A673 (cell line): Measurements from ENCODE around the gene AMIGO3. TPM values are rescaled to one million over a fixed set of nuclear protein-coding genes. Genes with fewer than 3 reads are reported as not detected.
"Not testable (repeated sequence)": the region's sequence is repeated elsewhere in the genome, so short reads cannot be mapped to it uniquely, and the experiment has no call there.

Experiments
- BruUV-seq: library from RNA; stranded (reverse); fragments of 400-500 nt; replicated peaks from 2 replicates; lab custom pipeline; 2021; lab: Mats Ljungman, UMichigan
- CTCF ChIA-PET: fragments of 300-600 bp; sonication (Branson Sonifier 250); formaldehyde crosslinking; loops from one replicate; lab custom pipeline; 2022; ENCODE audit warnings: antibody characterized with exemption; lab: Charles Lee
- POLR2A ChIA-PET: fragments of 300-600 bp; sonication (Branson Sonifier 250); formaldehyde crosslinking; loops from one replicate; lab custom pipeline; 2022; ENCODE audit warnings: antibody characterized with exemption; ENCODE audit not compliant: low non-redundant PET; lab: Charles Lee
- DNase-seq: peaks from one replicate; pipeline ENCODE4 v3.0.0-alpha.2; 2015; ENCODE audit warnings: low spot score
- H3K27ac ChIP-seq: fragments of 200-600 bp; sonication (generic); 2 replicates; pipeline ENCODE4 v1.5.1; 2016; ENCODE audit warnings: mixed run types, low read depth, mild to moderate bottlenecking, mixed read lengths, antibody characterized with exemption, low read length; ENCODE audit not compliant: poor library complexity, severe bottlenecking
- H3K27me3 ChIP-seq: fragments of 200-600 bp; sonication (generic); replicated peaks from 2 replicates; pipeline ENCODE4 v1.6.1; 2017; ENCODE audit warnings: mixed run types, low read depth, mild to moderate bottlenecking, mixed read lengths, antibody characterized with exemption, low read length; ENCODE audit not compliant: insufficient read depth, poor library complexity
- H3K36me3 ChIP-seq: fragments of 200-600 bp; sonication (generic); 2 replicates; pipeline ENCODE4 v1.6.1; 2016; ENCODE audit warnings: mixed run types, mild to moderate bottlenecking, mixed read lengths, antibody characterized with exemption, low read length; ENCODE audit not compliant: insufficient read depth, poor library complexity, severe bottlenecking
- H3K4me1 ChIP-seq: fragments of 200-600 bp; sonication (generic); 2 replicates; pipeline ENCODE4 v1.6.1; 2017; ENCODE audit warnings: mixed run types, mild to moderate bottlenecking, mixed read lengths, antibody characterized with exemption, low read length; ENCODE audit not compliant: insufficient read depth, poor library complexity, severe bottlenecking
- H3K4me3 ChIP-seq: fragments of 200-600 bp; sonication (generic); 2 replicates; pipeline ENCODE4 v1.5.1; 2016; ENCODE audit warnings: low read depth, mixed run types, mild to moderate bottlenecking, mixed read lengths, low read length; ENCODE audit not compliant: poor library complexity, severe bottlenecking
- H3K9me3 ChIP-seq: fragments of 200-600 bp; sonication (generic); 2 replicates; pipeline ENCODE4 v1.6.1; 2016; ENCODE audit warnings: mixed run types, low read depth, mild to moderate bottlenecking, mixed read lengths, antibody characterized with exemption, low read length; ENCODE audit not compliant: poor library complexity, severe bottlenecking
- EZH2 ChIP-seq: fragments of 200-600 bp; sonication (generic); IDR thresholded peaks from 2 replicates; pipeline ENCODE4 v1.6.1; 2017; ENCODE audit warnings: borderline replicate concordance, low read depth, mild to moderate bottlenecking, mixed read lengths, antibody characterized with exemption, low read length; ENCODE audit not compliant: poor library complexity, severe bottlenecking
- intact Hi-C: fragments of 100-400 bp; cut with micrococcal nuclease; formaldehyde crosslinking; loops from one replicate; pipeline ENCODE4 v1.10.0; 2022; ENCODE audit not compliant: unreplicated experiment
- total RNA-seq: library from RNA; stranded (reverse); gene quantifications from 2 replicates; pipeline ENCODE4 v1.2.3, GENCODE V29; 2021
- TF ChIP-seq, protein P1 (sequence below): fragments of 300-800, 200-600 bp; sonication (generic); conservative IDR thresholded peaks from 2 replicates; pipeline ENCODE4 v1.5.1; 2017; ENCODE audit warnings: low read depth, mild to moderate bottlenecking, antibody characterized with exemption, low read length, moderate library complexity, mixed read lengths

The AMIGO3 gene
- total RNA-seq, 1 experiment from 2014 or later, result not detected

DNA sequence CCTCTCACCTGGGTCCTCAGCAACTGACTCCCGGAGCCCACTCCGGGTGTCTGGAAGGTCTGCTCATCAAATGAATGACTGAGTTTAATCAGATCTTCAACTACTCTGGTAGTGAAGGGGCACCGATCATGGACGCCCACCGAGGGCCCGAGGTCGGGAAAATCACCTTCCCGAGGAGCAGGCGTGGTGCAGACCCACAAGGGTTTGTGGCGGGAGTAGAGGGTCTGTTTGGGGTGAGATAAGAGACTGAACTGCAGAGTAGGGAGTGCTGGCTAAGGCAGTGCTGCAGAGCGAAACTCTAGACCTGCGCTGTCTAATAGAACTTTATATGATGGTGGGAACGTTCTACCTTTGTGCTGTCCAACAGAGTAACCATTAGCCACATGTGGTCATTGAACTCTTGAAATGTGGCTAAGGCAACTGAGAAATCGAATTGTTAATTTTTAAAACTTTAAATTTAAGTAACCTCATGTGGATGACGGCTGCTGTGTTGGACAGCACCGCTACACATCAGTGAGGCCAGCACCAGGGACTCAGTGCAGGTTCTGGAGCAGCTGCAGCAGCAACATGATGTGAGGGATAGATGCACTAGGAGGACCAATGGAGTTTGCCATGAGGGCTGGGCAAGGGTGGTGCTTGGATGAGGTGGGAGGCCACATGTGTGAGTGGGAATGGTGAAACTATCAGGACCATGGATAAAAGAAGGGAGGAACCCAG is 29.4 kb downstream of the AMIGO3 start:
- intact Hi-C loops, H3K9me3 ChIP-seq, DNase-seq, H3K4me1 ChIP-seq, CTCF ChIA-PET, BruUV-seq, POLR2A ChIA-PET, H3K27me3 ChIP-seq, H3K36me3 ChIP-seq: not testable (repeated sequence)
- Histone ChIP-seq H3K27ac (peak overlapping the region; percentile 82), H3K4me3 (peak overlapping the region; percentile 82)

DNA sequence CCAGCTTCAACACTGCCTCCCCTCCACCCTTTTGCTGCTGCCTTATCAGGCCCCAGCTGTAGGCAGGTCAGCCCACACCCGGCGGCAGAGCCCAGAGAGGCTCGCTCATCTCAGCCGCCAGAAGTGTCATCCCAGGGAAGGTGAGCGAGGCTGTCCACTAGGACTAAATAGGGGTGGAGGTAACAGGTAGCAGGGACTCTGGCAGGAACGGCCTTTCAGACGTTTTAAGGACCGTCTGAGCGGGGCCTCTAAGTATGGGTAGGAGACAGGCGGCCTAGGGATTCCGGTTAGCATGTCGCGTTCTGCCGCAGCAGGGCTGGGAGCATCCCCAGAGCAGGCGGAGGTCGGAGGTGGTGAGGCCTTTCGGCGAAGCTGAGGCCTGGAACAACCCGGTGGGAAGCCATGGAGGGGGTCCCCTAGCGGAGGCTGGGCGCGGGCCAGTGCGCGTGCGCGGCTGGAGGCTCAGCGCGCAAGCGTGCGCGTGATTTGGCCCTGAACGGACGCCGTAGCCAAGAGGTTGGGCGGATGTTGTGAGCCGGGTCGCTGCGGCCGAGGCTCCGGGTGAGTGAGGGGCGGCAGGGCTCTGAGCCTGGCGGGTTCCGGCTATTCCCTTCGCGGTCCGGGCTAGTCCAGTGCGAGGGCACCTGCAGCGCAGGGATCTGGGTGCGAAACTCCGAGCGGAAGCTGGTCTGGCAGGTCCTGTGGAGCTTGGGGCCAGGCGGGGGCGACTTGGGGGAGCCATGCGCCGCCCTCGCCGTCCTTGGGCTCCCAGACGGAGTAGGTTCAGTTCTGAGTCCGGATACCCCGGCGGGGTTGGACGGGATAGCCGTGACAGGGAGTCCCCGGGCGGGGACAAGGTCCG is 30.2 kb downstream of the AMIGO3 start, which contains the start of the genes MST1 and RNF123:
TSS of gene MST1 (minus strand) at position 429 of the 862 bp plus-strand sequence. CDS start 783 bp downstream, outside the sequence.
TSS of gene RNF123 (plus strand) at position 512 of the 862 bp plus-strand sequence. CDS start 1,609 bp downstream, outside the sequence.
- ChIA-PET CTCF (no interaction called here), POLR2A (no interaction called here)
- intact Hi-C loops, result no loop called here
- TF ChIP-seq, protein P1, sequence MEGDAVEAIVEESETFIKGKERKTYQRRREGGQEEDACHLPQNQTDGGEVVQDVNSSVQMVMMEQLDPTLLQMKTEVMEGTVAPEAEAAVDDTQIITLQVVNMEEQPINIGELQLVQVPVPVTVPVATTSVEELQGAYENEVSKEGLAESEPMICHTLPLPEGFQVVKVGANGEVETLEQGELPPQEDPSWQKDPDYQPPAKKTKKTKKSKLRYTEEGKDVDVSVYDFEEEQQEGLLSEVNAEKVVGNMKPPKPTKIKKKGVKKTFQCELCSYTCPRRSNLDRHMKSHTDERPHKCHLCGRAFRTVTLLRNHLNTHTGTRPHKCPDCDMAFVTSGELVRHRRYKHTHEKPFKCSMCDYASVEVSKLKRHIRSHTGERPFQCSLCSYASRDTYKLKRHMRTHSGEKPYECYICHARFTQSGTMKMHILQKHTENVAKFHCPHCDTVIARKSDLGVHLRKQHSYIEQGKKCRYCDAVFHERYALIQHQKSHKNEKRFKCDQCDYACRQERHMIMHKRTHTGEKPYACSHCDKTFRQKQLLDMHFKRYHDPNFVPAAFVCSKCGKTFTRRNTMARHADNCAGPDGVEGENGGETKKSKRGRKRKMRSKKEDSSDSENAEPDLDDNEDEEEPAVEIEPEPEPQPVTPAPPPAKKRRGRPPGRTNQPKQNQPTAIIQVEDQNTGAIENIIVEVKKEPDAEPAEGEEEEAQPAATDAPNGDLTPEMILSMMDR, result no peak
- TF ChIP-seq EZH2, result no peak
- H3K9me3 ChIP-seq, result no peaks in the 10 kb centered on the region
- no peaks in the 10 kb centered on the region for H3K4me1 ChIP-seq
- peak; percentile 84 for DNase-seq
- H3K4me3 ChIP-seq, result peak within 1 kb of the TSS; percentile 82
- H3K36me3 ChIP-seq, result no peaks in the 10 kb centered on the region
- BruUV-seq, result TSS peak; percentile 69
- no peaks in the 10 kb centered on the region for H3K27me3 ChIP-seq
- H3K27ac ChIP-seq, result peak within 1 kb of the TSS; percentile 82

DNA sequence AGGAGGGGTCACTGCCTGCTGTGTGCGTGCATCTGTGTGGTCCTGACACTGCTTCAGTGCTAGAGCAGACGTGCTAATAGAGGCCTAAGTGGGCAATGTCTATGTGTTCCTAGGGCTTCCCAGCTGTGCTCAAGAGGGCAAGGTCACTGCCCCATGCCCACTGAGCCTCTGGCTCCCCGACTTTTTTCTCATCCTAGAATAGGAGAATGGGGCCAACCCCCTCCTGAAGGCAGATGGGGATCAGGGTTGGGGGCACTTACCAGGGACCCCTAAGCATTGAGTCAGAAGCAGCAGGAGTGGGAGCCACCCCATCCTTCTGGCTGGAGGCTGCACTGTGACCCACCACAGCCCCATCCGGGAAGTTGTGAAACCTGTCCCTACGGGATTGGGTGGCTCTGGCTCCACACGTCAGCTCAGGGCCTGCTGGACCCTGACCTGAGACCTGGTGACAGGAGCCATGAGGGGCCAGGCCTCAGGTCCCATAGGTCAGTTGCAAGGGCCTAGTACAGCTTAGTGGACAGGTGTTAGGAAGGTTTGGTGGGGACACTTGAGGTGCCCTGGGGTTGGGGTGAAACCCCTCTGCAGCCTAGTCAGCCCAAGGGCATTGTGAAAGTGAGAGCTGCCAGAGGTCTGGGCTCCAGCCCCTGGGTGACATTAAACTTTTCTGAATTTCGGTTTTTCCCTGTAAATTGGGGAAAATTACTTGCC is 31.0 kb downstream of the AMIGO3 start:
- POLR2A ChIA-PET, BruUV-seq, CTCF ChIA-PET, H3K36me3 ChIP-seq, H3K9me3 ChIP-seq, H3K4me1 ChIP-seq, intact Hi-C loops, DNase-seq, H3K27me3 ChIP-seq: not testable (repeated sequence)
- Histone ChIP-seq H3K4me3 (peak overlapping the region; percentile 82), H3K27ac (peak overlapping the region; percentile 82)

DNA sequence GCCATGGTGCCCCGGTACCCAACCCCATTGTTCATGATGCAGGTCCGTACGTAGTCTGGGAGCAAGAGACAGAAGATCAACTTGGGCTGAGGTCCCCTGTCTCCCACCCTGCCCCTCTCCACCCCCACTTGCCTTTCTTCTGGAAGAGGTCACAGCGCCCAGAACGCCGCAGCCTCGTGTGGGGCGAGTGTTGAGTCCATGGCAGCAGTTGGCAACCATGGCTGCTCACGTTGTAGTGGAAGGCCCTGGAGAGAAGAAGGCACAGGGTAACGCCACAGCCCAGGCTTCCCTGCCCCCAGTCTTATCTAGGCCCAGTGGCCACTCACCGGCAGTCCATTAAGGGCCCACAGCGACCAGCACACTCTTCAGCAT is 32.1 kb downstream of the AMIGO3 start:
- POLR2A ChIA-PET, DNase-seq, H3K36me3 ChIP-seq, H3K4me1 ChIP-seq, intact Hi-C loops, CTCF ChIA-PET, H3K27ac ChIP-seq, H3K27me3 ChIP-seq, H3K4me3 ChIP-seq, BruUV-seq, H3K9me3 ChIP-seq: not testable (repeated sequence)

DNA sequence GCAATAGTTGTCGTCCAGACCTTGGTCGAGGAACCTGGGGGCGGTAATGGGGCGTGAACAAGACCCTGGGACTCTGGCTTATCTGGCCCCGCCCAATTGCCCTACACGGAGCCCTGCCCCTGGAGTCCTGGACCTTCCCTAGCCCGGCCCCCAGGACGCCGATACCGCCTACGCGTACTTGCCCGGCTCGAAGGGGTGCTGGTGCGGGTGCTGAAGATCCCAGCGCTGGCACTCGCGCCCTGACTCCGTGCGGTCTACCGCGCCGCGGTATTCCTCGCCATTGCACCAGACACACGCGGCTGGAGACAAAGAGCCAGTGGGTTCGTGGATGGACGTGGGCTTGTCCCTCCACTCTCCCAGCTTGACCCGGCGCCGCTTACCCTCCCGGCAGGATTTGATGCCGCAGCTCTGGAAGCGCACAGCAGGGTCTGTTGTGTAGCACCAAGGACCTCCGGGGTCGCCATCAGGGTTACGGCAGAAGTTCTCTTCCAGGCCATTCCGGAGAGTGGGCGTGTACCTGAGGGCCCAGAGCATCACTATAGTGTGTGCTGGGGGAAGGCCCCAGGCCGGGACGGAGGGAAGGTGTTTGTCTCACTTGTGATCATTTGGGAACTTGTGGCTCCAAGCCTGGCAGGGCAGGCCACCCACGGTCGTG is 32.6 kb downstream of the AMIGO3 start:
- H3K27me3 ChIP-seq, POLR2A ChIA-PET, H3K4me1 ChIP-seq, H3K9me3 ChIP-seq, H3K27ac ChIP-seq, BruUV-seq, intact Hi-C loops, CTCF ChIA-PET, H3K36me3 ChIP-seq: not testable (repeated sequence)
- peak; percentile 29 for DNase-seq
- H3K4me3 ChIP-seq, result peak overlapping the region; percentile 12

DNA sequence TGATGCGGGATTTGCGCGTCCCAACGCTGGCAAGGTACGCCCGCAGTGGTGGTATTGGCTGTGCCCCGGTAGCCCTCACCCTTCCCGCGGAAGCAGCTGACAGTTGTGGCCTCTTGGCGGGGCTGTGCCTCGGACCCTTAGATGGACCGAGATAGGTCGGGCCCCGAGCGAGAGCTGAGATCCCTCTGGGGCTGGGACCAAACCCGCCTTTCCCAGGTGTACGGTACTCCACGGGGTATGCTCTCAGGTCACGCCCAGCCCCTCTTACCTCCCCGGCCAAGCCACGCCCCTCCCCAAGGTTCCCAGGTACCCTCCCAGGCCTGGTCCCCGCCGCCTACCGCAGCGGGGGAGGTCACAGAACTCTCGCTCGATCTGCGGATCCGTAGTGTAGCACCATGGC is 33.1 kb downstream of the AMIGO3 start:
- H3K9me3 ChIP-seq, H3K27me3 ChIP-seq, H3K36me3 ChIP-seq, POLR2A ChIA-PET, intact Hi-C loops, BruUV-seq, CTCF ChIA-PET, DNase-seq, H3K27ac ChIP-seq, H3K4me1 ChIP-seq: not testable (repeated sequence)
- H3K4me3 ChIP-seq, result peak overlapping the region; percentile 12
